Measurements from ENCODE around the gene GTPBP1. TPM values are rescaled to one million over a fixed set of nuclear protein-coding genes. Genes with fewer than 3 reads are reported as not detected.

GTPBP1 gene
- total and polyA plus RNA-seq, 2 of the 4 experiments (the other 2 are of a cell fraction) = 12.4 to 29.5 TPM

GRCh38 chr22:38728871-38729796, 23.4 kb downstream of the GTPBP1 start:
- Histone ChIP-seq H3K4ac (ENCODE audit: low read depth, low read length) (no peak overlapping the region), H3K27ac (ENCODE audit: insufficient read depth, low read length) (no peak overlapping the region), H3K36me3 (ENCODE audit: control insufficient read depth, insufficient read depth, low read length) (peaks cover 79% of the 10 kb centered on the region), H3K79me1 (ENCODE audit: low read depth in 1 of 2, low read length in 2 of 2) (peaks cover 0 to 30% of the 10 kb centered on the region in 2 experiments; a peak in 3 of 4 replicates), H2BK5ac (ENCODE audit: low read depth, low read length, poor library complexity, severe bottlenecking) (no peak overlapping the region), H3K14ac (replicated peaks; ENCODE audit: low read depth, low read length) (no peak overlapping the region), H3K4me3 (ENCODE audit: insufficient read depth, low read depth, low read length) (no peak overlapping the region), H3K9me1 (ENCODE audit: insufficient read depth, low read length) (0 out of 2 replicates have a peak, but pooled peaks cover 2% of the 10 kb centered on the region), H3K18ac (ENCODE audit: low read depth, low read length) (no peak overlapping the region), H3K27me3 (ENCODE audit: control insufficient read depth, insufficient read depth, low read length) (no peaks in the 10 kb centered on the region), H3K4me2 (ENCODE audit: low read depth, low read length) (no peak overlapping the region), H2BK15ac (ENCODE audit: low read depth, low read length) (no peak overlapping the region), H2AFZ (replicated peaks; ENCODE audit: low read length, poor library complexity) (no peak overlapping the region), H4K91ac (ENCODE audit: insufficient read depth, low read depth, low read length) (no peak overlapping the region), H4K8ac (ENCODE audit: low read depth in 2 of 2, low read length in 2 of 2) (no peak overlapping the region), H4K5ac (ENCODE audit: low read depth, low read length) (no peak overlapping the region), H3K56ac (ENCODE audit: extremely low read depth, insufficient read depth, low read length) (no peak overlapping the region), H3K4me1 (ENCODE audit: control insufficient read depth, insufficient read depth, low read length) (peaks cover 3% of the 10 kb centered on the region), H3K23ac (ENCODE audit: low read depth, low read length) (no peak overlapping the region), H3K9me3 (ENCODE audit: control insufficient read depth, insufficient read depth, low read length) (no peaks in the 10 kb centered on the region), H4K20me1 (ENCODE audit: insufficient read depth, low read length) (peaks cover 12% of the 10 kb centered on the region), H2AK9ac (replicated peaks; ENCODE audit: low read depth, low read length, poor library complexity) (peak overlapping the region; percentile 21), H2BK120ac (ENCODE audit: low read depth, low read length) (no peak overlapping the region), H3K9ac (ENCODE audit: low read depth, low read length) (no peak overlapping the region), H2BK20ac (ENCODE audit: low read depth, low read length) (no peak overlapping the region), H2AK5ac (ENCODE audit: low read depth, low read length) (no peak overlapping the region)
- intact Hi-C loops (cut with micrococcal nuclease) (no loop called here), in situ Hi-C loops (cut with MboI; ENCODE audit: low sequenced_read_pairs) (no loop called here), dilution Hi-C loops (cut with HindIII; ENCODE audit: low sequenced_read_pairs, unreplicated experiment) (no loop called here)
- DNase-seq (no peak), ATAC-seq (ENCODE audit: low read depth) (no peak)
- WGBS, 2 experiments (ENCODE audit: extremely low coverage in 2 of 2, insufficient read length in 1 of 2) = 84% methylated on average over 3 of the region's 18 CpGs; no CpG with 5 or more reads in 1 of the 2 experiments
- no TSS peak for BruUV-seq (replicated peaks)
- ChIA-PET POLR2A (ENCODE audit: unreplicated experiment) (no interaction called here), CTCF (interaction anchor here (1.4 kb wide), 1 partner anchor 11 kb away, joined by 3 read pairs; no protein-coding TSS in a partner anchor)
- TF ChIP-seq FOS (IDR thresholded peaks at IDR 0.05; ENCODE audit: low read depth, low read length) (no peak), MAZ (IDR thresholded peaks at IDR 0.05; ENCODE audit: borderline replicate concordance, low read depth, low read length) (no peak), MXI1 (IDR thresholded peaks at IDR 0.05; ENCODE audit: borderline replicate concordance, low read depth, low read length) (no peak), RFX5 (IDR thresholded peaks at IDR 0.05; ENCODE audit: low read depth, low read length) (no peak), SMC3 (IDR thresholded peaks at IDR 0.05; ENCODE audit: low read depth, low read length) (no peak), RAD21 (IDR thresholded peaks at IDR 0.05; ENCODE audit: low read length) (no peak), POLR2A (IDR thresholded peaks at IDR 0.05; ENCODE audit: low read depth, low read length) (no peak), CHD1 (IDR thresholded peaks at IDR 0.05; ENCODE audit: low read depth, low read length) (no peak), ELK1 (IDR thresholded peaks at IDR 0.05; ENCODE audit: borderline replicate concordance, low read depth, low read length) (no peak), RCOR1 (IDR thresholded peaks at IDR 0.05; ENCODE audit: insufficient replicate concordance, low read length) (no peak), CTCF (conservative IDR thresholded peaks at IDR 0.05; ENCODE audit: low read depth, low read length) (no peak), BHLHE40 (IDR thresholded peaks at IDR 0.05; ENCODE audit: low read depth, low read length) (no peak), MAFK (IDR thresholded peaks at IDR 0.05; ENCODE audit: low read depth, low read length) (no peak), NFE2L2 (IDR thresholded peaks at IDR 0.05; ENCODE audit: low read depth, low read length) (no peak)

Data from IMR-90 (cell line).